ENCODE results near the gene COL7A1. TPM values are rescaled to one million over a fixed set of nuclear protein-coding genes. Genes with fewer than 3 reads are reported as not detected.

COL7A1 gene
- total and polyA plus RNA-seq, 2 of the 13 experiments (the other 11 are each of a cell fraction or from before 2014, with no cell fraction given) = 2.7 to 11.7 TPM

DNA sequence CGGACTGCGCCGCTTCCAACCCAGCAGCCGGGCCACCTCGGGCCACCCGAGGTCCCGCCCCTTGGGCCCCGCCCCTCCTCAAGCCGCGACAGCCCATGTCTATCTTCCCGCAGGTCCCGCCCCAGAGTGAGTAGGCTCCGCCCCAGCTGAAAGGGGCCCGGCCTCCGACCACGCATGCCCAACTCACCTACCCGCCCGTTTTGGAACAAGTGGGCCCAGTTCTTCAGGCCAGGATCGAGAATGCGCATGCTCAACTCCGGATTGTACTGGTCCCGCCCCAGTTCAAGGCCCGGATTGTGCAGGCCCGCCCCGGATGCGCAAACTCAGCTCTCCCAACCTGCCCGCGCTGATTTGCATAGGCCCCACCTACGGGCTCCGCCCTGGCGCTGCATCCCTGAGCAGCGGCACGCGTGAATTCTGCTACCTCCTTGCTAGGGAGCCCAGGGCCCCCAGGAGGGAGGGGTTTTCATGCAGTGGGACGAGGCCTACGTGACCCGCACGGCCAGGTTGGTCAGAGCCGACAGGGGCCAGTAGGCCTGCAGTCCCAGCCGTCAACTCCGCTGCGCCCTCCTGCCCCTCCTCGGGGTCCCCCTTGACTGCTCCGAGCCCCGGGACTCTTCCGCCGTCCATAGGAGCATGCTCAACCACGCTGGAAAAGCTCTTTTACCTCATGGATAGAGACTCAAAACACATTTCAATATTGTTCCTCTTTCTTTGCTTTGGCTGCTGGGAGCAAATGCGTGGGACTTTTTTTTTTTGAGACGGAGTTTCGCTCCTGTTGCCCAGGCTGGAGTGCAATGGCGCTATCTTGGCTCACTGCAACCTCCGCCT lies 38.1 kb downstream of the COL7A1 start, which contains the start of gene PFKFB4 (continued):
- TF ChIP-seq, protein P1, sequence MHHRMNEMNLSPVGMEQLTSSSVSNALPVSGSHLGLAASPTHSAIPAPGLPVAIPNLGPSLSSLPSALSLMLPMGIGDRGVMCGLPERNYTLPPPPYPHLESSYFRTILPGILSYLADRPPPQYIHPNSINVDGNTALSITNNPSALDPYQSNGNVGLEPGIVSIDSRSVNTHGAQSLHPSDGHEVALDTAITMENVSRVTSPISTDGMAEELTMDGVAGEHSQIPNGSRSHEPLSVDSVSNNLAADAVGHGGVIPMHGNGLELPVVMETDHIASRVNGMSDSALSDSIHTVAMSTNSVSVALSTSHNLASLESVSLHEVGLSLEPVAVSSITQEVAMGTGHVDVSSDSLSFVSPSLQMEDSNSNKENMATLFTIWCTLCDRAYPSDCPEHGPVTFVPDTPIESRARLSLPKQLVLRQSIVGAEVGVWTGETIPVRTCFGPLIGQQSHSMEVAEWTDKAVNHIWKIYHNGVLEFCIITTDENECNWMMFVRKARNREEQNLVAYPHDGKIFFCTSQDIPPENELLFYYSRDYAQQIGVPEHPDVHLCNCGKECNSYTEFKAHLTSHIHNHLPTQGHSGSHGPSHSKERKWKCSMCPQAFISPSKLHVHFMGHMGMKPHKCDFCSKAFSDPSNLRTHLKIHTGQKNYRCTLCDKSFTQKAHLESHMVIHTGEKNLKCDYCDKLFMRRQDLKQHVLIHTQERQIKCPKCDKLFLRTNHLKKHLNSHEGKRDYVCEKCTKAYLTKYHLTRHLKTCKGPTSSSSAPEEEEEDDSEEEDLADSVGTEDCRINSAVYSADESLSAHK (CRISPR knock-in tag; IDR thresholded peaks at IDR 0.05; ENCODE audit: borderline replicate concordance) = no peak
- TF ChIP-seq SP140L (CRISPR knock-in tag; IDR thresholded peaks at IDR 0.05; ENCODE audit: borderline replicate concordance) = no peak
- no peak for TF ChIP-seq SNRNP70 (IDR thresholded peaks at IDR 0.05; ENCODE audit: low read depth, low read length)
- TF ChIP-seq ZMYM2 (CRISPR knock-in tag; IDR thresholded peaks at IDR 0.05) = peak; percentile 81
- TF ChIP-seq CENPT (CRISPR knock-in tag; IDR thresholded peaks at IDR 0.05; ENCODE audit: low read depth) = no peak
- TF ChIP-seq RBM22 (optimal IDR thresholded peaks at IDR 0.05; ENCODE audit: low read length) = no peak
- peak; percentile 91; the same call in 1 of the 2 replicates for TF ChIP-seq IRF2 (CRISPR knock-in tag; IDR thresholded peaks at IDR 0.05)
- peak; percentile 65 for TF ChIP-seq ELF1 (CRISPR knock-in tag; IDR thresholded peaks at IDR 0.05)
- TF ChIP-seq ZNF143 (CRISPR knock-in tag; IDR thresholded peaks at IDR 0.05) = peak; percentile 41
- TF ChIP-seq MAZ (IDR thresholded peaks at IDR 0.05; ENCODE audit: borderline replicate concordance, low read depth, low read length) = peak; percentile 72; the same call in 1 of the 2 replicates
- peak; percentile 85 for TF ChIP-seq MAZ (CRISPR knock-in tag; IDR thresholded peaks at IDR 0.05; ENCODE audit: low read depth)
- no peak for TF ChIP-seq KLF12 (CRISPR knock-in tag; IDR thresholded peaks at IDR 0.05; ENCODE audit: borderline replicate concordance)
- no peak for TF ChIP-seq RBAK (CRISPR knock-in tag; IDR thresholded peaks at IDR 0.05)
- TF ChIP-seq, protein P2, sequence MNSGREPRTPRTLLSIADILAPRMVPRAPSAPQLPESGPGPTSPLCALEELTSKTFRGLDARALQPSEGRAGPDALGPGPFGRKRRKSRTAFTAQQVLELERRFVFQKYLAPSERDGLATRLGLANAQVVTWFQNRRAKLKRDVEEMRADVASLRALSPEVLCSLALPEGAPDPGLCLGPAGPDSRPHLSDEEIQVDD (CRISPR knock-in tag; IDR thresholded peaks at IDR 0.05; ENCODE audit: borderline replicate concordance) = no peak
- peak; percentile 64; the same call in 1 of the 2 replicates for TF ChIP-seq ZNF589 (CRISPR knock-in tag; conservative IDR thresholded peaks at IDR 0.05)
- TF ChIP-seq PPARG (CRISPR knock-in tag; conservative IDR thresholded peaks at IDR 0.05) = peak; percentile 79
- TF ChIP-seq HDAC2 (CRISPR knock-in tag; IDR thresholded peaks at IDR 0.05) = peak; percentile 93
- TF ChIP-seq, protein P3, sequence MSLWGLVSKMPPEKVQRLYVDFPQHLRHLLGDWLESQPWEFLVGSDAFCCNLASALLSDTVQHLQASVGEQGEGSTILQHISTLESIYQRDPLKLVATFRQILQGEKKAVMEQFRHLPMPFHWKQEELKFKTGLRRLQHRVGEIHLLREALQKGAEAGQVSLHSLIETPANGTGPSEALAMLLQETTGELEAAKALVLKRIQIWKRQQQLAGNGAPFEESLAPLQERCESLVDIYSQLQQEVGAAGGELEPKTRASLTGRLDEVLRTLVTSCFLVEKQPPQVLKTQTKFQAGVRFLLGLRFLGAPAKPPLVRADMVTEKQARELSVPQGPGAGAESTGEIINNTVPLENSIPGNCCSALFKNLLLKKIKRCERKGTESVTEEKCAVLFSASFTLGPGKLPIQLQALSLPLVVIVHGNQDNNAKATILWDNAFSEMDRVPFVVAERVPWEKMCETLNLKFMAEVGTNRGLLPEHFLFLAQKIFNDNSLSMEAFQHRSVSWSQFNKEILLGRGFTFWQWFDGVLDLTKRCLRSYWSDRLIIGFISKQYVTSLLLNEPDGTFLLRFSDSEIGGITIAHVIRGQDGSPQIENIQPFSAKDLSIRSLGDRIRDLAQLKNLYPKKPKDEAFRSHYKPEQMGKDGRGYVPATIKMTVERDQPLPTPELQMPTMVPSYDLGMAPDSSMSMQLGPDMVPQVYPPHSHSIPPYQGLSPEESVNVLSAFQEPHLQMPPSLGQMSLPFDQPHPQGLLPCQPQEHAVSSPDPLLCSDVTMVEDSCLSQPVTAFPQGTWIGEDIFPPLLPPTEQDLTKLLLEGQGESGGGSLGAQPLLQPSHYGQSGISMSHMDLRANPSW (CRISPR knock-in tag; IDR thresholded peaks at IDR 0.05; ENCODE audit: borderline replicate concordance) = peak; percentile 70; the same call in 1 of the 2 replicates
- TF ChIP-seq, protein P4, sequence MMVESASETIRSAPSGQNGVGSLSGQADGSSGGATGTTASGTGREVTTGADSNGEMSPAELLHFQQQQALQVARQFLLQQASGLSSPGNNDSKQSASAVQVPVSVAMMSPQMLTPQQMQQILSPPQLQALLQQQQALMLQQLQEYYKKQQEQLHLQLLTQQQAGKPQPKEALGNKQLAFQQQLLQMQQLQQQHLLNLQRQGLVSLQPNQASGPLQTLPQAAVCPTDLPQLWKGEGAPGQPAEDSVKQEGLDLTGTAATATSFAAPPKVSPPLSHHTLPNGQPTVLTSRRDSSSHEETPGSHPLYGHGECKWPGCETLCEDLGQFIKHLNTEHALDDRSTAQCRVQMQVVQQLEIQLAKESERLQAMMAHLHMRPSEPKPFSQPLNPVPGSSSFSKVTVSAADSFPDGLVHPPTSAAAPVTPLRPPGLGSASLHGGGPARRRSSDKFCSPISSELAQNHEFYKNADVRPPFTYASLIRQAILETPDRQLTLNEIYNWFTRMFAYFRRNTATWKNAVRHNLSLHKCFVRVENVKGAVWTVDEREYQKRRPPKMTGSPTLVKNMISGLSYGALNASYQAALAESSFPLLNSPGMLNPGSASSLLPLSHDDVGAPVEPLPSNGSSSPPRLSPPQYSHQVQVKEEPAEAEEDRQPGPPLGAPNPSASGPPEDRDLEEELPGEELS (CRISPR knock-in tag; IDR thresholded peaks at IDR 0.05) = peak; percentile 83
- TF ChIP-seq AGO1 (IDR thresholded peaks at IDR 0.05; ENCODE audit: low read depth, low read length, poor library complexity, severe bottlenecking) = no peak
- no peak for TF ChIP-seq ZNF7 (CRISPR knock-in tag; IDR thresholded peaks at IDR 0.05)
- TF ChIP-seq ZNF547 (CRISPR knock-in tag; IDR thresholded peaks at IDR 0.05) = no peak
- TF ChIP-seq ZNF546 (CRISPR knock-in tag; conservative IDR thresholded peaks at IDR 0.05) = no peak

All from HepG2 (cell line).